Thyroid gland (tissue), 4 donors: ENCODE results near the gene MAPK8.

Experiments used
- CTCF ChIP-seq, 6 experiments: fragments of 200-600 bp in 3 of 6; fragments of 450-650 bp in 3 of 6; sonication (generic) in 3 of 6; IDR thresholded peaks; one replicate each; pipeline ENCODE4 v1.5.1; 2016 to 2019; ENCODE audit warnings: antibody characterized with exemption in 6 of 6, mild to moderate bottlenecking in 2 of 6, inconsistent platforms in 1 of 6, moderate library complexity in 1 of 6
- POLR2A ChIP-seq, 2 donors: fragments of 450-650 bp; IDR thresholded peaks; one replicate each; pipeline ENCODE4 v1.6.1; 2017; ENCODE audit warnings: antibody characterized with exemption in 2 of 2, mild to moderate bottlenecking in 2 of 2, moderate library complexity in 1 of 2

- TF ChIP-seq CTCF (IDR thresholded peaks at IDR 0.05) (no peak), POLR2A (IDR thresholded peaks at IDR 0.05) (no peak)
These were observed 160.2 kb downstream of the MAPK8 start for GRCh38 chr10:48466611-48467240.
